COLO668 (cell line): ENCODE data around the gene LINGO3.

Source experiments
- DNase-seq: peaks from one replicate; lab custom pipeline; 2025; ENCODE audit not compliant: unreplicated experiment; lab: John Stamatoyannopoulos, UW

Gene LINGO3

DNA sequence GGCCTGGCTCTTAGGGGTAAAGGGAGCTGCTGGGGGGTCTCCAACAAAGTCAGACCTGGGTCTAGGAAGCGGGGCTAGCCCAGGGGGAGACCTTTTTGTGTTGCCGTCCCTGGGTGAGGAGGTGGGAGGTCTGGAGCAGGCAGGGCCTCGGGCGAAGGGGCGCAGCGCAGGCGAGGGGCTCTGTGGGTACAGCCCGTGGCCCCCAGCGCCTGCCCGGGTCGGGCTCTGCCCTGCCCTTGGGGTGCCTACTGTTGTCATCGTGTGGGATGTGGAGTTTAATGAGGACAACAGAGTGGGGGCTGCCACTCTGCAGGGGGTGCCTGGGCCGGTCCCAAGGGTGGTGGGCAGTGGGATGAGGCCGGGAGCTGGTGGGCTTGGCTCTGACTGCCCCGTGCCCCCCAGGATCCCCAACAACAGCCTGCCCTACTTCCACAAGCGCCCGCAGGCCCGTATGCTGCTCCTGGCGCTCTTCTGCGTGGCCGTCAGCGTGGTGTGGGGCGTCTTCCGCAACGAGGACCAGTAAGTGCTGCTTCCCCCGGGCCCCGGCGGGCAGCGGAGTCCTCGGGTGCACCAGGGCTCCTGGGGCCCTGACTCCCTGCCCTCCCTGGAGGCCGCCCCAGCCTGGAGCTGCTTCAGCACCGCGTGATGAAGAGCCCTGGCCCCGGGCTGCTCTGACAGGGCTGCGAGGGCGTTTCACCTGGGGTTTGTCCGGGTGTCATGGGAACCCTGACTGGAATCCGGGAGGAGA, 32.7 kb upstream of the LINGO3 start:
- DNase-seq: no peak

GRCh38 chr19:2339644-2340310, 31.8 kb upstream of the LINGO3 start:
- no peak for DNase-seq

GRCh38 chr19:2338751-2339643, 31.0 kb upstream of the LINGO3 start:
- peak; percentile 54 for DNase-seq

DNA sequence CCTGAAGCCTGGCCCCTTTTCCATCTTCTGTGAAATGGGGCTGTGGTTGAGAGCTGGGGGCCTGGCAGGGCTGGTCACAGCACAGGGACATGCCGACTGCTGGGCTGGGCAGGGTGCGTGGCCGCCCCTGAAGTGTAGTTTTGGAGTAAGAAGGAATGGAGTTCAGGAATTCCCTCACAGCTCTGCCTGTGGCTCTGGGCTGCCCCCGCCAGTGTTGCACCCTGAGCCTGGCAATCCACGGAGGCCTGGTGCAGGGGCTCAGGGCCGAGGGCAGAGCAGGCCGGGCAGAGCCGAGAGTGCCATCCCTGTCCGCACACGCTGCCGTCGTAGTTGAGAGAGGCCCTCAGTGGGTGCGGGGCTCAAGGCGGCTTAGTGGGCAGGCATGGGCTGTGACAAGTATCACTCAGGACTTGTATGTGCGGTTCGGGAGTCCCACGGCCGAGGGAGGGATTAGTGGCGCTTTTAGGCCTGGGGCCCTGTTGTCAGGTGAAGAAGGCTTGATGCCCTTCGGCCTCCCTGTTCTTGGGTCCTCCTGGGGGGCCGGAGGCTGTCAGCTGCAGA, 30.2 kb upstream of the LINGO3 start:
- no peak for DNase-seq

DNA sequence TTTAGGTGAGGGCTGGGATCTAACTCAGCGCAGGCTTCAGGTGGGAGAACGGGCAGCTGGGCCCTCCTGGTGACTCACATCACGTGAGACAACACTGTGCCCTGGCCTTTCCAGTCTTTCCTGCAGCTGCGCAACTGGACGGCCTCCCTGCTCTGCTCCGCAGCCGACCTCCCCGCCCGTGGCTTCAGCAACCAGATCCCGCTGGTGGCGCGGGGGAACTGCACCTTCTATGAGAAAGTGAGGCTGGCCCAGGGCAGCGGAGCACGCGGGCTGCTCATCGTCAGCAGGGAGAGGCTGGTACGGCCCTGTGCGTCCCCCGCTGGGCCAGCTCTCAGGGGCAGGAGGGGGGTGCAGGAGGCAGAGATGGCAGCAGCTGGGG, 29.4 kb upstream of the LINGO3 start:
- DNase-seq: peak; percentile 96

GRCh38 chr19:2336528-2337328, 28.8 kb upstream of the LINGO3 start:
- DNase-seq: no peak

- DNase-seq: no peak
Measured at GRCh38 chr19:2335848-2336247, 27.9 kb upstream of the LINGO3 start.

DNA sequence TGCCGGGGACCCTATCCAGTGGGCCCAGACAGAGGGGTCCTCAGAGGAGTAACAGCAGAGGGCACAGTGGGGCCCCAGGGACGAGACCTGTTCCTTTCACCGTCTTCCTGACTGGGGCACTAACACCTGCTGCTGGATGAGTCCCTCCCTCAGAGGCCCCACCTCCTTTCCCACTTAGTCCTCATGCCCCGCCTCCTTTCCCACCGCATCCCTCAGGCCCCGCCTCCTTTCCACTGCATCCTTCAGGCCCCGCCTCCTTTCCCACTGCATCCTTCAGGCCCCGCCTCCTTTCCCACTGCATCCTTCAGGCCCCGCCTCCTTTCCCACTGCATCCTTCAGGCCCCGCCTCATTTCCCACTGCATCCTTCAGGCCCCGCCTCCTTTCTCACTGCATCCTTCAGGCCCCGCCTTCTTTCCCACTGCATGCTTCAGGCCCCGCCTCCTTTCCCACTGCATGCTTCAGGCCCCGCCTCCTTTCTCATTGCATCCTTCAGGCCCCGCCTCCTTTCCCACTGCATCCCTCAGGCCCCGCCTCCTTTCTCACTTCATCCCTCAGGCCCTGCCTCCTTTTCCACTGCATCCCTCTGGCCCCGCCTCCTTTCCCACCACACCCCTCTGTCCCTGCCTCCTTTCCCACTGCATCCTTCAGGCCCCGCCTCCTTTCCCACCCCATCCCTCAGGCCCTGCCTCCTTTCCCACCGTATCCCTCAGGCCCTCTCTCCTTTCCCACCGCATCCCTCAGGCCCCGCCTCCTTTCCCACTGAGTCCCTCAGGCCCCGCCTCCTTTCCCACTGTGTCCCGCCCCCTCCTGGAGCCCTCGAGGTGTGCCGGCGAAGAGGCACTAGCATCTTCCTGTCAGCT, 27.3 kb upstream of the LINGO3 start:
- peak; percentile 36 for DNase-seq

GRCh38 chr19:2334426-2334825, 26.5 kb upstream of the LINGO3 start:
- DNase-seq: no peak

DNA sequence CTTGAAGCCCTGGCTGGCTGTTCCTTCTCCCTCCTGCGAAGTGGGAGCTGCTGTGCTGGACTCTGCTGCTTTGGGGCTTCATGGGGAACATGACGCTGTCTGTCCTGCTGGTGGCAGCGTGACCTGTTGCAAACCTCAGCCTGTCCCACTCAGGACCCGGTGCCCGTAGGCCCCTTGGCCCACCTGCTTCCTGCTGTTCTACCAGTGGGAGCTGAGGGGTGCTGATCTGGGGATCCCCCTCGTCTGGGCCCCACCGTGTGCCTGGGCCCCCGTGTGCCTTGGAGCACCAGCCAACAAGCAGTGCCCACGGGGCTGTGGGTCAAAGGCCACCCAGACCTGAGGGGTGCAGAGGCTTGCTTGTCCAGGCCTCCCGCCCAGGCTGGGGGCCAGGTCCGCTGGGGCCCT, 25.9 kb upstream of the LINGO3 start:
- DNase-seq: peak; percentile 56

GRCh38 chr19:2333027-2333806, 25.3 kb upstream of the LINGO3 start:
- DNase-seq: peak; percentile 96

DNA sequence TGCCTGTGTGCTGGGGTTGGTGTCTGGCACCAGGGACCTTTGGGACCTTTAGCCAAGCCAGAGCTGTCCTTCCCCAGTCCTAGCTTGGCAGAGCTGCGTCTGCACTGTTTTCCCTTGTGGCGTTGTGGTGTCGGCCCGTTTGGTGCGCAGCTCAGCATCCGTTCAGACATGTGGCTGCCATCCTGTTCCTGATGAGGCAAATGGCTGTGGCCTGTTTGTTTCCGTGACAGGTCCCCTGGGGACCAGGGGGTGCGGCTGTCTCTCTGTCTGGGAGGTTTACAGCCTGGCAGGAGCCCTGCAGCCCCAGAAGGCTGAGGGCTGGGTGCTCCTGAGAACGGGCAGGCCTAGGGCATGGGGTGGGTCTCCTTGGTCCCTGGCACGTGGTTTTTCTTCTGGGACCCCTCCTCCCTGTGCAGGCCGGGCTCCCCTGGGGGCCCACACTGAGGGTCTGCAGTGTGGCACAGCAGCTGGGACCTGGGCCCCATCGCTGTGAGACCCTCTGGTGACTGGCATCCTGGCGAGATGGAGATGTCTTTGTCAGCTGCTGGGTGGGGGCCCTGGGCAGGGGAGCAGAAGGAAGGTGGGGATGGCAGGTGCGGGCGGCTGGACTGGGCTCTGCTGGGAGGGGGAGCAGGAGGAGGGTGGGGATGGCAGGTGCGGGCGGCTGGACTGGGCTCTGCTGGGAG, 24.5 kb upstream of the LINGO3 start:
- DNase-seq: peak; percentile 70

- DNase-seq: peak; percentile 38
Measured at GRCh38 chr19:2331601-2332246, 23.8 kb upstream of the LINGO3 start.

- DNase-seq: peak; percentile 89
Measured at GRCh38 chr19:2330632-2331284, 22.8 kb upstream of the LINGO3 start.

- peak; percentile 72 for DNase-seq
Measured at GRCh38 chr19:2330255-2330631, 22.3 kb upstream of the LINGO3 start.

GRCh38 chr19:2329501-2329916, 21.6 kb upstream of the LINGO3 start:
- DNase-seq: peak; percentile 37

DNA sequence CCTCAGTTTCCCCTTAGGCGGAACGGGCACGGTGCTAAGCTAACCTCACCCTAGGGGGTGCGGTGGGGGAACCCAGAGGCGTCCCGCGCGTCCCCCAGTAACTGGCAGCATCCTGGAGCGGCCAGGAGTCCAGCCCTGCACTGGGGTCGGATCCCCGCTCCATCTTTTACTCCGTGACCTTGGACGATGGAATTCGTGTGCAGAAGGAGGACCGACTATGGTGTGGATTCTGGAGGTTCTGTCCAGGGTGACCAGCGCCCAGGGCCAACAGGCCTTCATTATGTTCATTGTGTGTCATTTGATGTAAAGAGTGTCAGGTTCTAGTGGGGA, 21.2 kb upstream of the LINGO3 start:
- DNase-seq: peak; percentile 26
